GM23338 (cell line): ENCODE data around the gene SLX9. TPM values are rescaled to one million over a fixed set of nuclear protein-coding genes. Genes with fewer than 3 reads are reported as not detected.
A peak's percentile ranks its signal among the peaks of the same experiment; 100 is the strongest.

ENCODE experiments used
- ATAC-seq: fragments of 200-7000 bp; cut with Tn5 transposase; 3 replicates; pipeline ENCODE4 v1.9.1; 2020
- DNase-seq: peaks from one replicate; pipeline ENCODE4 v3.0.0-alpha.2; 2015; ENCODE audit warnings: low spot score
- H2AFZ ChIP-seq: fragments of 200-600 bp; sonication (generic); 2 replicates; pipeline ENCODE4 v1.8.0; 2016; ENCODE audit warnings: antibody characterized with exemption, mild to moderate bottlenecking, moderate library complexity
- H3F3A ChIP-seq: fragments of 200-600 bp; sonication (generic); replicated peaks from 2 replicates; pipeline ENCODE4 v1.8.0; 2017; ENCODE audit warnings: antibody characterized with exemption, mixed run types, low read depth
- H3K27ac ChIP-seq: fragments of 200-600 bp; sonication (generic); 2 replicates; pipeline ENCODE4 v1.6.1; 2016; ENCODE audit warnings: low read depth
- H3K27me3 ChIP-seq: fragments of 200-600 bp; sonication (generic); 2 replicates; pipeline ENCODE4 v1.8.0; 2016; ENCODE audit warnings: mild to moderate bottlenecking, mixed run types, moderate library complexity; ENCODE audit not compliant: insufficient read depth
- H3K36me3 ChIP-seq: fragments of 200-600 bp; sonication (generic); 2 replicates; pipeline ENCODE4 v1.8.0; 2016; ENCODE audit warnings: mild to moderate bottlenecking; ENCODE audit not compliant: insufficient read depth
- H3K4me1 ChIP-seq: fragments of 200-600 bp; sonication (generic); 2 replicates; pipeline ENCODE4 v1.8.0; 2016; ENCODE audit warnings: mild to moderate bottlenecking, moderate library complexity; ENCODE audit not compliant: insufficient read depth
- H3K4me2 ChIP-seq: fragments of 200-600 bp; sonication (generic); 2 replicates; pipeline ENCODE4 v1.7.1; 2017; ENCODE audit warnings: mixed run types
- H3K4me3 ChIP-seq: fragments of 200-600 bp; sonication (generic); 2 replicates; pipeline ENCODE4 v1.6.1; 2016; ENCODE audit warnings: mixed run types
- H3K79me2 ChIP-seq: fragments of 200-600 bp; sonication (generic); replicated peaks from 2 replicates; pipeline ENCODE4 v1.8.0; 2017; ENCODE audit warnings: mild to moderate bottlenecking; ENCODE audit not compliant: insufficient read depth
- H3K9me2 ChIP-seq: fragments of 200-600 bp; sonication (generic); 2 replicates; pipeline ENCODE4 v1.8.0; 2017; ENCODE audit not compliant: insufficient read depth
- H4K20me1 ChIP-seq: fragments of 200-600 bp; sonication (generic); replicated peaks from 2 replicates; pipeline ENCODE4 v1.8.0; 2017; ENCODE audit warnings: mild to moderate bottlenecking; ENCODE audit not compliant: insufficient read depth
- H3K27ac Mint-ChIP-seq: 2 replicates; pipeline ENCODE4 v1.8.0; 2020; ENCODE audit warnings: inconsistent platforms, mild to moderate bottlenecking, moderate library complexity, mixed read lengths
- H3K27me3 Mint-ChIP-seq: 3 replicates; pipeline ENCODE4 v1.8.0; 2022; ENCODE audit warnings: low read depth, mild to moderate bottlenecking, moderate library complexity, mixed read lengths, inconsistent platforms; ENCODE audit not compliant: insufficient read depth, poor library complexity
- H3K36me3 Mint-ChIP-seq: 3 replicates; pipeline ENCODE4 v1.8.0; 2021; ENCODE audit warnings: low read depth, mild to moderate bottlenecking, inconsistent platforms, moderate library complexity, mixed read lengths
- H3K4me1 Mint-ChIP-seq: 3 replicates; pipeline ENCODE4 v1.8.0; 2020; ENCODE audit warnings: mild to moderate bottlenecking, inconsistent platforms, mixed read lengths
- H3K4me3 Mint-ChIP-seq: 3 replicates; pipeline ENCODE4 v1.8.0; 2021; ENCODE audit warnings: moderate library complexity, mild to moderate bottlenecking, inconsistent platforms, mixed read lengths
- H3K9me3 Mint-ChIP-seq: 3 replicates; pipeline ENCODE4 v1.8.0; 2020; ENCODE audit warnings: moderate library complexity, mild to moderate bottlenecking, inconsistent platforms, mixed read lengths
- JUNB ChIP-seq: IDR thresholded peaks from one replicate; pipeline ENCODE4 v1.6.1; 2016; ENCODE audit warnings: antibody characterized with exemption; ENCODE audit not compliant: unreplicated experiment
- NANOG ChIP-seq: IDR thresholded peaks from 2 replicates; pipeline ENCODE4 v1.6.1; 2016; ENCODE audit warnings: antibody characterized with exemption, borderline replicate concordance
- POLR2AphosphoS5 ChIP-seq: IDR thresholded peaks from 2 replicates; pipeline ENCODE4 v1.6.1; 2016; ENCODE audit warnings: antibody characterized with exemption, low read depth
- STAT1 ChIP-seq: IDR thresholded peaks from one replicate; pipeline ENCODE4 v1.6.1; 2016; ENCODE audit warnings: antibody characterized with exemption; ENCODE audit not compliant: unreplicated experiment
- polyA plus RNA-seq: library from polyadenylated mRNA; unstranded; fragments of >200 nt; fragmentation: Nextera tagmentation; extraction: Ambion mirVana; gene quantifications from 2 replicates; pipeline ENCODE4 v1.2.1, GENCODE V29; 2016
- total RNA-seq: library from RNA; depleted of rRNA; stranded (reverse); fragments of >200 nt; shearing (Covaris generic); gene quantifications from 2 replicates; pipeline ENCODE4 v1.2.3, GENCODE V29; 2014
- TF ChIP-seq, protein P1 (sequence below): fragments of 250-450 bp; sonication (Bioruptor Pico); IDR thresholded peaks from 2 replicates; pipeline ENCODE4 v1.5.0; 2020; ENCODE audit warnings: mild to moderate bottlenecking, moderate library complexity
- TF ChIP-seq, protein P2 (sequence below), 2 experiments: fragments of 200-600 bp in 1 of 2; sonication (generic) in 1 of 2; conservative IDR thresholded peaks; 2 replicates each; pipeline versions ENCODE4 v1.5.1 to v1.6.1; 2016 to 2017; ENCODE audit warnings: antibody characterized with exemption in 2 of 2, low read depth in 2 of 2, mild to moderate bottlenecking in 2 of 2, moderate library complexity in 1 of 2
- TF ChIP-seq, protein P3 (sequence below): IDR thresholded peaks from 2 replicates; pipeline ENCODE4 v1.6.1; 2016; ENCODE audit warnings: antibody characterized with exemption

Gene SLX9
- total and polyA plus RNA-seq, 2 experiments from 2014 or later, result 41.5 to 46.9 TPM

DNA sequence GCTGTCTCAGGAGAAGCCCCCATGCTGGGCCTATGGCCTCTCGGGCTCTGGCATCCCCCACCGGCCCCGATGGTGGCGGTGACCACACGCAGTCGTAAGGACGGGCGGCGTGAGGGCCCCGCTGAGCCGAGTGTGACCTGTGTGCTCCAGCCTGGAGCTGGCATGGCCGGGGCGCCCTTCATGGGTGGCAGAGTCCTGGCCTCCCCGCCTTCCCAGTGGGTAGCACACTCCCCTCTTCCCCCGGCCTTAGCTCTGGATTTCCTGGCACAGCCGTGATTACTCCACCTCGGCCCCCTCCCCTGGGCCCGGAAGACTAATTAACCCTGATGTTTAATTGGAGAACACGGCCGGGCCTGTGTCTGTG is 44.6 kb downstream of the SLX9 start (continued):
- TF ChIP-seq, protein P1, sequence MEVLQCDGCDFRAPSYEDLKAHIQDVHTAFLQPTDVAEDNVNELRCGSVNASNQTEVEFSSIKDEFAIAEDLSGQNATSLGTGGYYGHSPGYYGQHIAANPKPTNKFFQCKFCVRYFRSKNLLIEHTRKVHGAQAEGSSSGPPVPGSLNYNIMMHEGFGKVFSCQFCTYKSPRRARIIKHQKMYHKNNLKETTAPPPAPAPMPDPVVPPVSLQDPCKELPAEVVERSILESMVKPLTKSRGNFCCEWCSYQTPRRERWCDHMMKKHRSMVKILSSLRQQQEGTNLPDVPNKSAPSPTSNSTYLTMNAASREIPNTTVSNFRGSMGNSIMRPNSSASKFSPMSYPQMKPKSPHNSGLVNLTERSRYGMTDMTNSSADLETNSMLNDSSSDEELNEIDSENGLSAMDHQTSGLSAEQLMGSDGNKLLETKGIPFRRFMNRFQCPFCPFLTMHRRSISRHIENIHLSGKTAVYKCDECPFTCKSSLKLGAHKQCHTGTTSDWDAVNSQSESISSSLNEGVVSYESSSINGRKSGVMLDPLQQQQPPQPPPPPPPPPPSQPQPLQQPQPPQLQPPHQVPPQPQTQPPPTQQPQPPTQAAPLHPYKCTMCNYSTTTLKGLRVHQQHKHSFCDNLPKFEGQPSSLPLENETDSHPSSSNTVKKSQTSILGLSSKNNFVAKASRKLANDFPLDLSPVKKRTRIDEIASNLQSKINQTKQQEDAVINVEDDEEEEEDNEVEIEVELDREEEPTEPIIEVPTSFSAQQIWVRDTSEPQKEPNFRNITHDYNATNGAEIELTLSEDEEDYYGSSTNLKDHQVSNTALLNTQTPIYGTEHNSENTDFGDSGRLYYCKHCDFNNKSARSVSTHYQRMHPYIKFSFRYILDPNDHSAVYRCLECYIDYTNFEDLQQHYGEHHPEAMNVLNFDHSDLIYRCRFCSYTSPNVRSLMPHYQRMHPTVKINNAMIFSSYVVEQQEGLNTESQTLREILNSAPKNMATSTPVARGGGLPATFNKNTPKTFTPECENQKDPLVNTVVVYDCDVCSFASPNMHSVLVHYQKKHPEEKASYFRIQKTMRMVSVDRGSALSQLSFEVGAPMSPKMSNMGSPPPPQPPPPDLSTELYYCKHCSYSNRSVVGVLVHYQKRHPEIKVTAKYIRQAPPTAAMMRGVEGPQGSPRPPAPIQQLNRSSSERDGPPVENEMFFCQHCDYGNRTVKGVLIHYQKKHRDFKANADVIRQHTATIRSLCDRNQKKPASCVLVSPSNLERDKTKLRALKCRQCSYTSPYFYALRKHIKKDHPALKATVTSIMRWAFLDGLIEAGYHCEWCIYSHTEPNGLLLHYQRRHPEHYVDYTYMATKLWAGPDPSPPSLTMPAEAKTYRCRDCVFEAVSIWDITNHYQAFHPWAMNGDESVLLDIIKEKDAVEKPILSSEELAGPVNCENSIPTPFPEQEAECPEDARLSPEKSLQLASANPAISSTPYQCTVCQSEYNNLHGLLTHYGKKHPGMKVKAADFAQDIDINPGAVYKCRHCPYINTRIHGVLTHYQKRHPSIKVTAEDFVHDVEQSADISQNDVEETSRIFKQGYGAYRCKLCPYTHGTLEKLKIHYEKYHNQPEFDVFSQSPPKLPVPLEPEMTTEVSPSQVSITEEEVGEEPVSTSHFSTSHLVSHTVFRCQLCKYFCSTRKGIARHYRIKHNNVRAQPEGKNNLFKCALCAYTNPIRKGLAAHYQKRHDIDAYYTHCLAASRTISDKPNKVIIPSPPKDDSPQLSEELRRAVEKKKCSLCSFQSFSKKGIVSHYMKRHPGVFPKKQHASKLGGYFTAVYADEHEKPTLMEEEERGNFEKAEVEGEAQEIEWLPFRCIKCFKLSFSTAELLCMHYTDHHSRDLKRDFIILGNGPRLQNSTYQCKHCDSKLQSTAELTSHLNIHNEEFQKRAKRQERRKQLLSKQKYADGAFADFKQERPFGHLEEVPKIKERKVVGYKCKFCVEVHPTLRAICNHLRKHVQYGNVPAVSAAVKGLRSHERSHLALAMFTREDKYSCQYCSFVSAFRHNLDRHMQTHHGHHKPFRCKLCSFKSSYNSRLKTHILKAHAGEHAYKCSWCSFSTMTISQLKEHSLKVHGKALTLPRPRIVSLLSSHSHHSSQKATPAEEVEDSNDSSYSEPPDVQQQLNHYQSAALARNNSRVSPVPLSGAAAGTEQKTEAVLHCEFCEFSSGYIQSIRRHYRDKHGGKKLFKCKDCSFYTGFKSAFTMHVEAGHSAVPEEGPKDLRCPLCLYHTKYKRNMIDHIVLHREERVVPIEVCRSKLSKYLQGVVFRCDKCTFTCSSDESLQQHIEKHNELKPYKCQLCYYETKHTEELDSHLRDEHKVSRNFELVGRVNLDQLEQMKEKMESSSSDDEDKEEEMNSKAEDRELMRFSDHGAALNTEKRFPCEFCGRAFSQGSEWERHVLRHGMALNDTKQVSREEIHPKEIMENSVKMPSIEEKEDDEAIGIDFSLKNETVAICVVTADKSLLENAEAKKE (CRISPR knock-in tag), result no peak
- no peak for TF ChIP-seq STAT1

DNA sequence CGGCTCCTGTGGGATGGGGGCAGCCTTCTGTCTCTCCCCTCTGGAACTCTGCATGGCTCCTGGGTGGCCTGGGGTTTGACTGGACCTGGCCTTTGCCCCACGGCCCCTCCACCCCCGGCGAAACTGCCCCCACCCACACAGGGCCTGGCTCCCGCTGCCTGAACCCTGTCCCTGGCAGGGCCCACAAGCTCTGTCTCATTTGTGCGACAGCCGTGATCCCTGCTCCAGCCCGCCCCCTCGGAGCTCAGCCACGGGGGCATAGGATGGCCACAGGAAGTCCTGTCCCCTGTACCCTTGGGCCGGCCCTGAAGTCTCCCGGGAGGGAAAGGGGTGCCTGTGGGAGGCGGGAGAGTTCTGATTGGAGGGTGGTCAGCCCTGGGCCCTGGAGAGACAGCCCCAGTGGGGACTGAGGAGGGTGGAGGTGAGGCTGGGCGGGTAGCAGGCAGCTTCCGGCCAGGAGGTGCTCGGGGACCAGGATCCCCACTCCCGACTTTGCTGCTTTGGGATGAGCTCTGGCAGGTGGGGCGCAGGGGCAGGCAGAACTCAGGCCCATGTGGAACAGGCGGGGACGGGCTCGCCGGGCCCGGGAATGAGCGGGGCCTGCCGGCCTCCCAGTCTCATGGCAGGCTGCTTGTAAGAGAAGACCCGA is 45.1 kb downstream of the SLX9 start:
- no peaks in the 10 kb centered on the region for H3K79me2 ChIP-seq
- H3K9me2 ChIP-seq, result no peaks in the 10 kb centered on the region
- no peaks in the 10 kb centered on the region for H4K20me1 ChIP-seq
- no peak overlapping the region for H2AFZ ChIP-seq
- Mint-ChIP-seq H3K36me3 (no peaks in the 10 kb centered on the region), H3K27ac (no peak overlapping the region), H3K9me3 (no peaks in the 10 kb centered on the region), H3K4me3 (no peak overlapping the region), H3K27me3 (peaks cover 14% of the 10 kb centered on the region), H3K4me1 (no peaks in the 10 kb centered on the region; the same call in 2 of the 3 replicates)
- no peaks in the 10 kb centered on the region for H3F3A ChIP-seq
- H3K4me1 ChIP-seq, result no peaks in the 10 kb centered on the region
- H3K4me2 ChIP-seq, result no peak overlapping the region
- no peak overlapping the region for H3K27ac ChIP-seq
- H3K27me3 ChIP-seq, result no peaks in the 10 kb centered on the region
- no peaks in the 10 kb centered on the region for H3K36me3 ChIP-seq
- peak; percentile 47 for DNase-seq
- TF ChIP-seq, protein P2, sequence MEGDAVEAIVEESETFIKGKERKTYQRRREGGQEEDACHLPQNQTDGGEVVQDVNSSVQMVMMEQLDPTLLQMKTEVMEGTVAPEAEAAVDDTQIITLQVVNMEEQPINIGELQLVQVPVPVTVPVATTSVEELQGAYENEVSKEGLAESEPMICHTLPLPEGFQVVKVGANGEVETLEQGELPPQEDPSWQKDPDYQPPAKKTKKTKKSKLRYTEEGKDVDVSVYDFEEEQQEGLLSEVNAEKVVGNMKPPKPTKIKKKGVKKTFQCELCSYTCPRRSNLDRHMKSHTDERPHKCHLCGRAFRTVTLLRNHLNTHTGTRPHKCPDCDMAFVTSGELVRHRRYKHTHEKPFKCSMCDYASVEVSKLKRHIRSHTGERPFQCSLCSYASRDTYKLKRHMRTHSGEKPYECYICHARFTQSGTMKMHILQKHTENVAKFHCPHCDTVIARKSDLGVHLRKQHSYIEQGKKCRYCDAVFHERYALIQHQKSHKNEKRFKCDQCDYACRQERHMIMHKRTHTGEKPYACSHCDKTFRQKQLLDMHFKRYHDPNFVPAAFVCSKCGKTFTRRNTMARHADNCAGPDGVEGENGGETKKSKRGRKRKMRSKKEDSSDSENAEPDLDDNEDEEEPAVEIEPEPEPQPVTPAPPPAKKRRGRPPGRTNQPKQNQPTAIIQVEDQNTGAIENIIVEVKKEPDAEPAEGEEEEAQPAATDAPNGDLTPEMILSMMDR (conservative IDR thresholded peaks at IDR 0.05; ENCODE audit: low read depth in 2 of 2), result no peak
- no peak for TF ChIP-seq NANOG
- no peak for TF ChIP-seq POLR2AphosphoS5
- no peak for TF ChIP-seq STAT1
- TF ChIP-seq JUNB, result no peak
- TF ChIP-seq, protein P3, sequence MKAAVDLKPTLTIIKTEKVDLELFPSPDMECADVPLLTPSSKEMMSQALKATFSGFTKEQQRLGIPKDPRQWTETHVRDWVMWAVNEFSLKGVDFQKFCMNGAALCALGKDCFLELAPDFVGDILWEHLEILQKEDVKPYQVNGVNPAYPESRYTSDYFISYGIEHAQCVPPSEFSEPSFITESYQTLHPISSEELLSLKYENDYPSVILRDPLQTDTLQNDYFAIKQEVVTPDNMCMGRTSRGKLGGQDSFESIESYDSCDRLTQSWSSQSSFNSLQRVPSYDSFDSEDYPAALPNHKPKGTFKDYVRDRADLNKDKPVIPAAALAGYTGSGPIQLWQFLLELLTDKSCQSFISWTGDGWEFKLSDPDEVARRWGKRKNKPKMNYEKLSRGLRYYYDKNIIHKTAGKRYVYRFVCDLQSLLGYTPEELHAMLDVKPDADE, result no peak
- no peak overlapping the region for H3K4me3 ChIP-seq
- ATAC-seq, result peak; percentile 58
